22Rv1 (cell line): ENCODE data around the gene CYP26C1.
"Not testable (repeated sequence)": the region's sequence is repeated elsewhere in the genome, so short reads cannot be mapped to it uniquely, and the experiment has no call there.

ENCODE experiments used
- H3K27ac ChIP-seq: fragments of 450-650 bp; 2 replicates; pipeline ENCODE4 v1.5.1; 2017
- CTCF ChIP-seq: fragments of 450-650 bp; IDR thresholded peaks from 2 replicates; pipeline ENCODE4 v1.5.1; 2017; ENCODE audit warnings: mild to moderate bottlenecking
- ZFX ChIP-seq: fragments of 450-650 bp; IDR thresholded peaks from 2 replicates; pipeline ENCODE4 v1.6.1; 2017; ENCODE audit warnings: antibody characterized with exemption, borderline replicate concordance

The CYP26C1 gene

GRCh38 chr10:93090619-93091018 lies 30.0 kb downstream of the CYP26C1 start:
- no peak for TF ChIP-seq ZFX
- TF ChIP-seq CTCF: no peak

GRCh38 chr10:93091960-93092359 lies 31.4 kb downstream of the CYP26C1 start:
- H3K27ac ChIP-seq: no peak overlapping the region
- TF ChIP-seq CTCF (no peak), ZFX (no peak)

More at GRCh38 chr10:93090619-93091018, 30.0 kb downstream of the CYP26C1 start:
- H3K27ac ChIP-seq: no peak overlapping the region

- TF ChIP-seq CTCF (no peak), ZFX (no peak)
- H3K27ac ChIP-seq: no peak overlapping the region
Observed at GRCh38 chr10:93095225-93095624, 34.6 kb downstream of the CYP26C1 start.

- TF ChIP-seq CTCF (no peak), ZFX (no peak)
Observed at GRCh38 chr10:93096901-93097300, 36.3 kb downstream of the CYP26C1 start.

GRCh38 chr10:93097386-93097785 lies 36.8 kb downstream of the CYP26C1 start:
- no peak overlapping the region for H3K27ac ChIP-seq
- TF ChIP-seq CTCF: no peak
- no peak for TF ChIP-seq ZFX

More at GRCh38 chr10:93096901-93097300, 36.3 kb downstream of the CYP26C1 start:
- no peak overlapping the region for H3K27ac ChIP-seq

GRCh38 chr10:93098816-93099215 lies 38.2 kb downstream of the CYP26C1 start:
- TF ChIP-seq CTCF: no peak
- no peak for TF ChIP-seq ZFX
- H3K27ac ChIP-seq: no peak overlapping the region

- H3K27ac ChIP-seq: no peak overlapping the region
- TF ChIP-seq CTCF: no peak
- TF ChIP-seq ZFX: no peak
Observed at GRCh38 chr10:93099670-93100069, 39.1 kb downstream of the CYP26C1 start.

GRCh38 chr10:93101148-93101547 lies 40.5 kb downstream of the CYP26C1 start:
- H3K27ac ChIP-seq: not testable (repeated sequence)
